Measurements from ENCODE around the gene PRR7.

PRR7 gene

GRCh38 chr5:177504086-177505056 lies 57.8 kb downstream of the PRR7 start:
- no peak for DNase-seq (ENCODE audit: low read depth)
- no peak overlapping the region for H3K4me3 ChIP-seq (ENCODE audit: low read depth, low read length)
- TF ChIP-seq, protein P1, sequence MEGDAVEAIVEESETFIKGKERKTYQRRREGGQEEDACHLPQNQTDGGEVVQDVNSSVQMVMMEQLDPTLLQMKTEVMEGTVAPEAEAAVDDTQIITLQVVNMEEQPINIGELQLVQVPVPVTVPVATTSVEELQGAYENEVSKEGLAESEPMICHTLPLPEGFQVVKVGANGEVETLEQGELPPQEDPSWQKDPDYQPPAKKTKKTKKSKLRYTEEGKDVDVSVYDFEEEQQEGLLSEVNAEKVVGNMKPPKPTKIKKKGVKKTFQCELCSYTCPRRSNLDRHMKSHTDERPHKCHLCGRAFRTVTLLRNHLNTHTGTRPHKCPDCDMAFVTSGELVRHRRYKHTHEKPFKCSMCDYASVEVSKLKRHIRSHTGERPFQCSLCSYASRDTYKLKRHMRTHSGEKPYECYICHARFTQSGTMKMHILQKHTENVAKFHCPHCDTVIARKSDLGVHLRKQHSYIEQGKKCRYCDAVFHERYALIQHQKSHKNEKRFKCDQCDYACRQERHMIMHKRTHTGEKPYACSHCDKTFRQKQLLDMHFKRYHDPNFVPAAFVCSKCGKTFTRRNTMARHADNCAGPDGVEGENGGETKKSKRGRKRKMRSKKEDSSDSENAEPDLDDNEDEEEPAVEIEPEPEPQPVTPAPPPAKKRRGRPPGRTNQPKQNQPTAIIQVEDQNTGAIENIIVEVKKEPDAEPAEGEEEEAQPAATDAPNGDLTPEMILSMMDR (IDR thresholded peaks at IDR 0.05; ENCODE audit: control insufficient read depth, extremely low read depth, insufficient read depth), result no peak

DNA sequence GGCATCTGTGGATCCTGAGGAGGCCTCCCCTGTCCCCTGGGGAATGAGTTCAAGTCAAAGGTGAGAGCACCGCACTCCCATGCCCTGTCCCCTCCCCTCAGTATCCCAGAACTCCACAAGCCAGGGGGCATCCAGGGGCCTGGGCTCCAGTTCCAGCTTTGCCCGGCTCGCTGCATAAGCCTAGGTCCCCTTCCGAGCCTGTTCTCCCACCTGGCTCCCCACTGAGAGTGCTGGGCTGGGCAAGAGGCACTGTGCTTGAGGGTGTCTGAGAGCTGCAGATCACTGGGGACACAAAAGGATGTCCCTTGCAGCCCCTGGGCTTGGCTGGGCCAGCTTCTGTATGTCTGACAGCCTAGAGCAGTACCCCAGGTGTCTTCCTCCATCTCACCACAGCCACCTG lies 58.5 kb downstream of the PRR7 start:
- no peak for DNase-seq (ENCODE audit: low read depth)
- H3K4me3 ChIP-seq (ENCODE audit: low read depth, low read length), result no peak overlapping the region
- TF ChIP-seq, protein P1 (IDR thresholded peaks at IDR 0.05; ENCODE audit: control insufficient read depth, extremely low read depth, insufficient read depth), result no peak

Data from LNCaP clone FGC (cell line).